ENCODE measurements around the gene SLC9A7.

Gene SLC9A7

DNA sequence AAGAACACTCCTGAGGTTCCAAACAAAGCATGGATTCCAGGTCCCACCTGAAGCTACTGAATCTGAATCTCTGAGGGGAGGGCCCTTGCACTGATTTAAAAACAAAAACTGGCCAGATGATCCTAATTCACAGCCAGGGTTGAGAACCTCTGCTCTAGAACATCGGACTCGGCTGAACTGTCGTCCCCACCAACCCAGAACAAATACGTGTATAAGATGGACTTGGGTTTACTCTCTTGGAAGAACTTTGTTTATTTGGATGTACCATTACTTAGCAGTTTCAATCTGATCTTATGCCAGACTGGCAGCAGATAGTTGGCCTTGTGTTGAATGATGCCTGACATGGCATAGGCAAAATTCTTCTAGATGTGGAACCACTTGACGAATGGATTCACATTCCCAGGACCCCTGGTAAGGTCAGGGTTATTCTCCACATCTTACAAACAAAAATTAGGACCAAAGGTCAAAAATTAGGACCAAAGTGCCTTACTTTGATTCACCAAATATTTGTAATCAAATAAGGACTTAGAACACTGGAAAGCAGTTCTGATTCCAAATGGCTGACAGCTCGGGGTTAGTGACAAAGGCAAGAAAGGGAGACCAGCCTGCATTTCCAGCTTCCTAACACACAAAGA is 156.3 kb downstream of the SLC9A7 start:
- DNase-seq (ENCODE audit: low spot score), result no peak

DNA sequence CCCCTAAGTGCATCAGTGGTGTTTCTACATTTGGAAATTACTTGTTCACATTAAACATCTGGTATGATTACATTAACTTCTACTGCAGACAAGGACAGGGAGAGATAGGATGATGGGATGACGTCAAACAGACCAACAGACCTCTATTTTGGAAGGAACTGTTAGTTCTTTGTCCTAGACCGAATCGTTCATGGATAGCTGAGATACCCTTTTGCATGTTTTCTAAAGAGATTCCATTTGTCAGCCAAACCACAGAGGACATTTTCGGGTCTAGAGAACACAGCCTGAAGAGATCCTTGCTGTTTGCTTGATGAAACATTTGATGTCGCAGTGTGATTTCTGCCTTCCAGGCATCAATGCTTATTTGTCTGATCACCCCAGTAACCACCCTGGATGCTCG is 157.6 kb downstream of the SLC9A7 start:
- DNase-seq (ENCODE audit: low spot score), result no peak

DNA sequence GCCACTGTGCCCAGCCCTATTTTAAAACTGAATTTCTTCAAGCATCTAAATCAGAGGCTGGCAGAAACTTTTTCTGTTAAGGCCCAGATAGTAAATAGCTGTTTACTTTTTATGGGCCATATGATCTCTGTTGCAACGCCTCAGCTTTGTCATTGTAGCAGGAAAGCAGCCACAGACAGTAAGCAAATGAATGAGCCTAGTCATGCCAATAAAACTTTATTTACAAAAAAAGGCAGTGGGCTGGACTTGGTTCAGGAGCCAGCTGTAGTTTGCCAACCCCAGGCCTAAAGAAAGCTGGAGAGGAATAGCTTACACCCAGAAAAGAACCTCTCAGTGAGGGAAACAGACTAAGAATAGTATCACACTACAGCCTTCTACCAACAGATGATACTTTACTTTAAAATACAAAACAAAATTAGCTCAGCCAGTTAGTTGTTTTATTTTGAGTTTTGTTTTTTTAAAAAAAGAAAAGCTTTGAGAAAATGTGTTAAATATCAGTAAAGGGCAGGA is 159.8 kb downstream of the SLC9A7 start:
- no peak for DNase-seq (ENCODE audit: low spot score)

DNA sequence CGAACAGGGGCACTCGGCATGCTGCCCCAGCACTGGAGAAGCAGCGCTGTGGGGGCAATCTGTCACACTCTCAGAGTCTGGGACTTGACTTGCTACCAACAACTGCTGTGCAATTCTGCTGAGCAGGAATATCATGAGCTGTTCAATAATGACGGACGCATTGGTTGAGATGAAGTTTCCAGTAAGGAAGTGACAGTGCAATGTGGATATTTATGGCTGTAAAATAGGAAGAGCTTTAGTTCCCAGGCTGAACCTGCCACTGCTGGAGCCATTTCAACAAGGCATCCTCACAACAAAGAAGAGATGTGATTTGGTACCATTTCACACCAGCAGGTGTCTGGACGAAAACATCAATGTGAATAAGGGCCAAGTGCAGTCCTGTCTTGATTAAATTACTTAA is 161.1 kb downstream of the SLC9A7 start:
- DNase-seq (ENCODE audit: low spot score), result no peak

DNA sequence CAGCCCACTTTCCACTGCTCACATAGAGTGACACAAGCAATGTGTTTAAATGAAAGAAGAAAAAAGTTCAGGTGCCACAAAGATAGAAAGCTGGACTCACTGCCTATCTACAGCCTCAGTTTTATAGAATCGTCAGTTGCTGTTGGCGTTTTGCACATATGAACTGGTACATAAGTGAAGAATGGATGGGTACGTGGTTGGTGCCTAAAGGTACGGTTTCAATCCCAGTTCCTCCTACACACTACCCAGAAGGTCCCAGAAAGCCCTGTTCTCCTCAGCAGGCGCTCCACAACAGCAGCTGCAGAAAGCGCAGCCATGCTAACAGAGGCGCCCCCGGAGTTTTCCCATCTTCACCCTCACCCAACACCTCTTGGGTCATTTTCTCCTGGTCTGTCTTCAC is 161.7 kb downstream of the SLC9A7 start:
- DNase-seq (ENCODE audit: low spot score), result no peak

DNA sequence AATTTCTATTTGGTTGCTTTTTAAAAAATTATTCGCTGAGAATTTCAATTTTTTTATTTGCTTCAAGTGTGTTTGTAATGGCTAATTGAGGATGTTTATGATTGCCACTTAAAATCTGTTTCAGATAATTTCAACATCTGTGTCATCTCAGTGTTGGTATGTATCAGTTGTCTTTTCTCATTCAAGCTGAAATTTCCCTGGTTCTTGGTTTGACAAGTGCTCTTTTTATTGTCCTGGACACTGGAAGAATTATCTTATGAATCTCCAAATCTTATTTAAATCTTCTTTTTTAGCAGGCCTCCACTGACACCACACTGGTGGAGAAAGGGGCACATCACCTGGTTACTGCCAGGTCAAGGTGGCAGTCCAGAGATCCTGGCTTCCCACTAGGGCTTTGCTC is 163.8 kb downstream of the SLC9A7 start:
- DNase-seq (ENCODE audit: low spot score), result no peak

DNA sequence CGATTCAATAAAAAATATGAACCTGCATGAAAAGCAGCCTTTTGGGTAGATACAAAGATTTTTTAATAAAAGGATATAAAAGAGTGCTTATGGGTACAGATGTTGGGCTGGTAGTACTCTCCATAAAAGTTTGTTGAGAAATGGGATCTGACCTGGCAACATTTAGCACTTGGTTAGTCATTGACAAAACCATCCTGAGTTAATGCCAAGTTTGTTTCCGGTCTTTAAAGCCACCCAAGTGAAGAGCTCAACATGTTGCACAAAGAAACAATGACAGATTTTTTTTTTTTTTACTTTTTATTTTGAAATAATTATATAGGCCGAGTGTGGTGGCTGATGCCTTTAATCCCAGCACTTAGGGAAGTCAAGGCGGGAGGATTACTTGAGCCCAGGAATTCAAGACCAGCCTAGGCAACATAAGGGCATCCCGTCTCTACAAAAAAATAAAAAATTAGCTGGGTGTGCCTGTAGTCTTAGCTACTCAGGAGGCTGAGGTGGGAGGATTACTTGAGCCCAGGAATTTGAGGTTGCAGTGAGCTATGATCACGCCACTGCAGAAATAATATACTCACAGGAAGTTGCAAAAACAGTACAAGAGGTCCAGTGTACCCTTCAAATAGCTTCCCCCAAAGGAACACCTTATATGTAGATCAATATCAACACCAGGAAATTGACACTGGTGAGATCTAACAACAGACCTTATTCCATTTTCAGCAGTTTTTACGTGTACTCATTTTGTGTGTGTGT is 168.8 kb downstream of the SLC9A7 start:
- DNase-seq (ENCODE audit: low spot score), result no peak

DNA sequence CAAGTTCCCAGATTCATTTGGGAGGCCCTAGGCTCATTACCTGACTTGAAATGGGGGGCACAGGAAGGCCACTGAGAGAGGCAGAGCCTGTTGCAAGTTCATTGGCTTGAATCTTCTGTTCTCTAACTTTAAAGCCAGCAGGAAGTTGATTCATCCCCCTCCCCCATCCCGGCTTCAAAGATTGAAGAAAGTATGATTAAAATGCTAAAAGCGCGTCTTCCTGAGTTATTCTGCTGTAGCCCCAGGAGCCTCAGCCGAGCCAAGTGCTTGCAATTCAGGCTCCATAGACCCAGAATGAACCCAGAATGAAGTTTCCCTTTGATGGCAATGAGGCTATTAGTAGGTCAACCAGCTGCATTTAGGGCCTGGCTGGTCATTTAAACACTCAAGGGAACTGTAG is 170.7 kb downstream of the SLC9A7 start:
- DNase-seq (ENCODE audit: low spot score), result no peak

DNA sequence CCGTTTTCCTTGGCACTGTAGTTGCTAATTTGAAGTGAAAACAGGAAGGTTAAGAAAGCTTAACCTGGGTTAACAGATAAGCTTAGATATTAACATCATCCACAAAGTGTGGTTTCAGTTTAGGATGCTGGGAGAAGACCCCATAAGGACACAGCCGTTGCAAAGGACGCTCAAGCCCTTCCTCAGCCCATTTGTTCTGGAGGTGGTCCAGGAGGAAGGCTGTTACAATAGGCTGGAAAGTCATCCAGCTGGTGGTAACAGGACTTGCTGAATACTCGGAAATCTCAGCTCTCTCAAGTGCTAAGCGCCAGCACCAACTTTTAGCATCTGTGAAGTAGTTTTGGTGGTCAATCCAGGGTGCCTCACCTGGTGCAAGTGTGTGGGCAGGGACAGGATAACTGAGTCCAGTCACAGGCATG is 171.2 kb downstream of the SLC9A7 start:
- no peak for DNase-seq (ENCODE audit: low spot score)

DNA sequence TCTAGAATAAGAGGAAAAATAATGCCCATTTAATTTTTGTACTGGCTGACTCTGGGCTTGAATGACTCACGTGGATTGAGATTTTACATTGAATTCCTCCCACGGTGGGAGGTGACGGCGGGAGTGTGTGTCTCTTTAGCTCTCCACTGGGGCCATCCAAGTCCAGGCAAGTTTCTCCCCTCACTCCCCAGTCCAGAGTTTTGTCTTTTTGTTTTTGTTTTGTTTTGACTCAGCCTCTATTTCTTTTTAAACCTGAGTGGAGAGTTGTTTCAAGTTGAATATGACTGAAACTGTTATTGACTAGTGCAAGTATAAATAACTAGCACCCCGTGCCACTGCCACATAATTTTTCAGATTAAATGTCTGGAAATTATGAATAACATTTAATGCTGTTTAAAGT is 171.8 kb downstream of the SLC9A7 start:
- no peak for DNase-seq (ENCODE audit: low spot score)

DNA sequence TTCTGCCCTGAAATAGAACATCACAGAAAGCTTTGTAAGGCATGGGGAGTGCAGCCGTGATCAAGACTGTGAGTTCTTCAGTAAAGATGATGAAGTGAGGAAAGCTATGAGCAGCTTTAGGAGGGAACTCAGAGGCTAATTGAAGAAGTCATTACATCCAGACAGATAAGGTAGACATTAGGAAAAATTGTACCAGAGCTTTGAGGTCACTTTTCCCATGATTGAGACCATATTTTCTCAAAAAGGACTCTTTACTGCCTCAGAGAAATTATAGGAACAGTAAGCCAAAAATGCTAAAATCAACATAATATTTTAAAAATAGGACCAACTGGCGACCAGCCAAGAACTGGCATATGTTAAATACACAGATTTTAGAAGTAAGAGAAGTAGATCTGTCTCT is 174.2 kb downstream of the SLC9A7 start:
- DNase-seq (ENCODE audit: low spot score), result no peak

DNA sequence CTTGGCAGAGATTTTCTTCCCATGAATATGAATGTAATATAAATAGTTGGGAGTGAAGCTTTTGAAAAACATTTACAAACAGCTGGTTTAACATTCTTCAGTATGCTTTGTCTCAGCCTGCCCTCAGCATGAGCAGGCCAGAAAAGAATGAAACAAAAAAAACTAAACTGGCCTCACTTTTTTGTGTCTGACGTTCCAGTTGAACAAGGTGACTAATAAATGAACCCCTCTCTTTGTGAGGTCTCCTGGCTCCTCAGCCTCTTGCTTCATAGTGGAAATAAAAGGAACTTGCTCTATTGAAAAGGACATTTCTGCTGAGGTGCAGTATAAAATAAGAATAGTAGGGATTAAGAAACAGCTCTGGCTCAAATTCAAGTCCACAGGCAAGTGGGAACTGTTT is 176.0 kb downstream of the SLC9A7 start:
- peak; percentile 37 for DNase-seq (ENCODE audit: low spot score)

DNA sequence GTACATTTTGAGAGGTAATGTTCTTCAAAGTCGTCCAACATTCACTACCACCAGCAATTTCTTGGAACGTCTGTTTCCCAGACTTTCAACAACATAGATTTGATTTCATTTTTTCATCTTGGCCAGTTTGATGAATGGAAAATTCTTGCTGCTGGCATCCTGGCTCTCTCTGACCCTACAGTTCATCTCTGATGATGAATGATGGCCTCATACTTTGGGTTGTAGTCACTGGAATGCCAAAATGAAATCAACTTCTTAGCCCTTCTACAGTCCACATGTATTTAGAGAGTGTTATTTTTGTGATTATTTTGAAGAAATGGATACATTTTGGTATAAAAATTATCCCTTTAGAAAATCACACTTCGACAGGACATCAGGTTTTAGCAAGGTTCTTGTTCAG is 176.6 kb downstream of the SLC9A7 start:
- no peak for DNase-seq (ENCODE audit: low spot score)

DNA sequence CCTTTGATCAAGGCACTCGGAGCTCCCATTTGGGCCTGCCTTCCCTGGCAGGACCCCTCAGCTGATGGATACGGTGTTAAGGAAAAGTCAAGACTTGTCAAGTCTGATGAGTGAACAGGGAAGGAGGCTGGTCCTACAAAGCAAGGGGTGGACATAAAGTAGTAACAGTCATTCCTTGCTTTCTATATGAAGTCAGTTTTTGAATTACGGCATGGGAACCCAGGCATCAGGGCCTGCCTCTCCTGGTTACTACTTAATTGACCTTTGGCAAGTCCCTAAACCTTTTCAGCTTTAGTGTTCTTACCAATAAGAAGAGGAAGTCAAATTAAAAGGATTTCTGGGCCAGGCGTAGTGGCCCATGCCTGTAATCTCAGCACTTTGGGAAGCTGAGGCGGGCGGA is 178.3 kb downstream of the SLC9A7 start:
- DNase-seq (ENCODE audit: low spot score), result no peak

DNA sequence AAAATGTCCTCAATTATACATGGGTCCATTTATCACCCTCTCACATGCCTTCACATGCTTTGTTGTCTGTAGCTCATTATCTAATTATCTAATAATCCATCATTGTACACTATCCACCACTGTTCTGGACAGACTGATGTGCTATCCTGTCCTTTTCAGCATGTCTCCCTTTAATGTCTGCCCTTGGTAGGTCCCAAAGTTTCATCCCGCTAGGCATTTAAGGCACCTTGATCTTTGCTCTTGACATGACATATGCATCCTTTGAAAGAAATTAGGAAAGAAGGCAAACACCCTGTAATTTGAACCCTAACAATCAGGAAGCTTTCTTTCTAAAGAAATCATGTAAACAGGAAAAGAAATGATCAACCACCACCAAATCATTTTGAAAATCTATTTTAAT is 179.7 kb downstream of the SLC9A7 start:
- no peak for DNase-seq (ENCODE audit: low spot score)

DNA sequence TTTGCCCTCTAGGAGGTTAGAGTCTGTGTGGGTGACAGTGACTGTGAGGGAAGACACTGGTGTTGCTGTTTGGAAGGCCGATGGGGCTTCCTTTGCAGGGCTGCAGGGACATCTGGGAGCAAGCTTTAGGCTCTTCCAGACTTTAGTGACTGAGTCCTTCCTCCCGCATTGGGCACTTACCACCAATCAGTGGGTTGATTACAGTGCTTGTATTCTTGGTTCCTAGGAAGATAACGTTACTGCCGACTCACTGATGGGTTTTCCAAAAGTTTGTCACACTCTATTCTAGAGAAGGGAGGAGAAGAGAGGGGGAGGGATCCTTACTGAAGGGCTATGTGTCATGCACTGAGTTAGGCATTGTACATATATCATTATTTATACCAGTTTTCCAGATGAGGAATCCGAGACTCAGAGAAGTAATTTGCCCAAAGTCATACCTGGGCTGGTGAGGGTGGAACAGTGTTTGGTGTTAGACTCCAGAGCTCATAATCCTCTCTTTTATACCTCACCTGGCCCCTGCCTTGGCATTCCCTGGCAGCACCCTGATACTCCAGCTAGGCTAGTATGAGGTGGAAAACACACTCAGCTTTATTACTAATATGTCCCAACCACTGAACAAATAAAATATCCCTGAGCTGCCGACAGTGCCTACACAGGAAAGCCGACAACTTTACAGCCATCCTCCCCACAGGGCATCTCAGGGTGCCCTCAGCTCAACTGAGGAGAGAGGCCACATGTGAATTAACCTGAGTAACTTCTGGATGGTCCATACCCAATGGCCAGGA is 181.5 kb downstream of the SLC9A7 start:
- no peak for DNase-seq (ENCODE audit: low spot score)

DNA sequence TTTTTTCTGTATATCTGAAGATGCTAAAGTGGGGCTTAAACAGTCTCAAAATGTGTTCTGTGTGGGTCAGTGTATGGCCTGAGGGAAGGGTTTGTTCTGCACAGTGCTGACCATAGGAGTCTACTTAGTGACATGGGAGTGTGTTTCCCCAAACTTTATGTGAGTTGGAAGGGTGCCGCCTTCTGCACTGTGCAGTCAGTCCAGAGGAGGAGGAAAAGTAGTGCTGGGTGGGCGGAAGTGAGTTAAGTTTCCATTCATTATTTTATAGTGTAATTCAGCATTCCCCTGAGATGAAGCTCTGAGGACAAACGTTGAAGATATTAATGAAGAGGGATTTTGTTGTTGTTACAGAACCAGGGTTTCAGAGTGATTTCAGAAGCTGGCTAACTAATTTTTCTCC is 182.5 kb downstream of the SLC9A7 start:
- no peak for DNase-seq (ENCODE audit: low spot score)

DNA sequence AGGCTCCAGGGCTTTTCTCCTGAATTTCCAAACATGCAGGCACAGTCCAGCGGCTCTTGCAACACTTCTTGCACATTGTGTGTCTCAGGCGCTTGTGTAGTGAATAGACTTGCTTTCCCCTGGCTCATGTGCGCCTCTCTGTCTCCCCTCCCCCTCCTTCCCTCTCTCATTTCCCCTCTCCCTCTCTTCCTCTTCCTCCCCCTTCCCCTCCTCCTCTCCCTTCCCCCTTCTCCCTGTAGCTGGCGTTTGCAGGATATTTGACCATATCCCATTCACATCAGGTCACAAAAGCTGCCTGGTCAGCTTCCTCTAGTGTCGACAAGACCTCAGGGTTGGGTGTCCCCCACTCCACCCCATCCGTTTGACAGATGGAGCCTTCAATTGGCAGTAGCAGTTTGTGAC is 182.9 kb downstream of the SLC9A7 start:
- no peak for DNase-seq (ENCODE audit: low spot score)

DNA sequence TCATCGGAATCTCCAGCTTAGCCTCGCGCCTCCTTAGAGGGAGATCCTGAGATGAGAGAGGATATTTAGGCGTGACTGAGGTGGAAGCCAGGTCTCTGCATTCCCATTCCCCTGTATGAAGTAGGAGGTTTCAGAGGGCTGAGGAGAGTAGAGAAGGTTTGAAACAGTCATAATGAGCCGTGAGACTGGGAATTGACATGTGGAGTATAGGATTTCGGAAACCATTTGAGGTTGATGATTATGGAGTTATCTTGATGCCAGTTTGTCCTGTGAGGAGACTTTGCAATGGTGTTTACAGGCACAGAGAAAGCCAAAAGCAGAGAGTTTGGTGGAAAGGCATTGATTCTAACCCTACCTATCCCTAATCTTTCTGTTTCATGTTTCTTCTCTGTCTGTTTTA is 183.3 kb downstream of the SLC9A7 start:
- no peak for DNase-seq (ENCODE audit: low spot score)

DNA sequence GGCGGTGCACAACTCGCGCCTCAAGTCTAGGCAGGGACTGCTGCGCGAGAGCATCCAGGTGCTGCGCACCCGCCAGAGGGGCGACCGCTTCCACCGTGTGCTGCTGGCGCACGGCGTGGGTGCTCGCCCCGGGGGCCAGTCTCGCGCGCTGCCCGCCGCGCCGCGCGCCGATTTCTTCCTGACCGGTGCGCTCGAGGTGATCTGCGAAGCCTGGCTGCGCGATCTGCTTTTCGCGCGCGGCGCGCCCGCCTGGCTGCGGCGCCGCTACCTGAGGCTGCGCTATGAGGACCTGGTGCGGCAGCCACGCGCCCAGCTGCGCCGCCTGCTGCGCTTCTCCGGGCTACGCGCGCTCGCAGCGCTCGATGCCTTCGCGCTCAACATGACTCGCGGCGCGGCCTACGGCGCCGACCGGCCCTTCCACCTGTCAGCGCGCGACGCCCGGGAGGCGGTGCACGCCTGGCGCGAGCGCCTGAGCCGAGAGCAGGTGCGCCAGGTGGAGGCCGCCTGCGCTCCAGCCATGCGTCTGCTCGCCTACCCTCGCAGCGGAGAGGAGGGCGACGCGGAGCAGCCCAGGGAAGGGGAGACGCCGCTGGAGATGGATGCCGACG is 184.0 kb downstream of the SLC9A7 start:
- DNase-seq (ENCODE audit: low spot score), result no peak

DNA sequence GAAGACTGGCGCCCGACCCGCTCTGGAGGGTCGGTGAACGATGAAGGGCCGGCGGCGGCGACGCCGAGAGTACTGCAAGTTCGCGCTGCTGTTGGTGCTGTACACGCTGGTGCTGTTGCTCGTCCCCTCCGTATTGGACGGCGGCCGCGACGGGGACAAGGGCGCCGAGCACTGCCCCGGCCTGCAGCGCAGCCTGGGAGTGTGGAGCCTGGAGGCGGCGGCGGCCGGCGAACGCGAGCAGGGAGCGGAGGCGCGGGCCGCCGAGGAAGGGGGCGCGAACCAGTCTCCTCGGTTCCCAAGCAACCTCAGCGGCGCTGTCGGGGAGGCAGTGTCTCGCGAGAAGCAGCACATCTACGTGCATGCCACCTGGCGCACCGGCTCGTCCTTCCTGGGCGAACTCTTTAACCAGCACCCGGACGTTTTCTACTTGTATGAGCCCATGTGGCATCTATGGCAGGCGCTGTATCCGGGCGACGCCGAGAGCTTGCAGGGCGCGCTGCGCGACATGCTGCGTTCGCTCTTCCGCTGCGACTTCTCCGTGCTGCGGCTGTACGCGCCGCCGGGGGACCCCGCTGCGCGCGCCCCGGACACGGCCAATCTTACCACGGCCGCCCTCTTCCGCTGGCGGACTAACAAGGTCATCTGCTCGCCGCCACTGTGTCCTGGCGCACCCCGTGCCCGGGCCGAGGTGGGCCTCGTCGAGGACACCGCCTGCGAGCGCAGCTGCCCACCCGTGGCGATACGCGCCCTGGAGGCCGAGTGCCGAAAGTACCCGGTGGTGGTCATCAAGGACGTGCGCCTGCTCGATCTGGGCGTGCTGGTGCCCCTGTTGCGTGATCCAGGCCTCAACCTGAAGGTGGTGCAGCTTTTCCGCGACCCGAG is 184.8 kb downstream of the SLC9A7 start:
- DNase-seq (ENCODE audit: low spot score), result no peak
